MM.1S (cell line): ENCODE measurements around the gene SMURF1.

ENCODE experiments used
- CTCF ChIP-seq: fragments of 300-600 bp; sonication (generic); IDR thresholded peaks from 2 replicates; pipeline ENCODE4 v1.5.1; 2016; ENCODE audit warnings: antibody characterized with exemption, low read length, mixed read lengths
- EZH2 ChIP-seq: fragments of 300-600 bp; sonication (generic); optimal IDR thresholded peaks from 2 replicates; pipeline ENCODE3; 2017; ENCODE audit warnings: low read depth, mild to moderate bottlenecking, antibody characterized with exemption, low read length, mixed read lengths
- EZH2phosphoT487 ChIP-seq: fragments of 300-600 bp; sonication (generic); IDR thresholded peaks from 2 replicates; pipeline ENCODE4 v1.6.1; 2018; ENCODE audit warnings: antibody characterized with exemption, low read length

DNA sequence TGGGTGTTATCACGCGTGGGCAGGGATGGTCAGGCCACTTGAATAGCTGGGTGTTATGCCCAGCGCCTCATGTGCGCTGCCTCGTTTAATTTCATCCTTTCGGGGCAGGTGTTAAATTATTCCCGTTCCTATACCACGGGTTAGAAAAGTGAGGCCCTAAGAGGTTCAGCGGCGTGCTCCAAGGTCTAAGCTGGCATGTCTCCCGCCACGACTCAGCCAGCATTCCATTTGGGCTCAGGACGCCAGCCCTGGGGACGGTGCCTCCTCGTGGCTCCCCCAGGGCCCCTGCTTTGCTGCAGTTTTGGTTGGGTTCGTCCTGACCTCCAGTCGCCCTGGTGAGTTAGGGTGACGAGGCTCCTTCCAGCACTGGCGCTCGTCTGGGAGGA, 141.1 kb downstream of the SMURF1 start:
- no peak for TF ChIP-seq CTCF
- TF ChIP-seq EZH2 = no peak
- TF ChIP-seq EZH2phosphoT487 = no peak
